CD14-positive monocyte (primary cell): ENCODE measurements around the gene RGS7. TPM values are rescaled to one million over a fixed set of nuclear protein-coding genes. Genes with fewer than 3 reads are reported as not detected.

ENCODE experiments used
- DNase-seq, 3 donors: peaks; one replicate each; pipeline ENCODE4 v3.0.0-alpha.2; 2011 to 2022
- H2AFZ ChIP-seq: 2 replicates; pipeline ENCODE4 v1.6.0; 2012; ENCODE audit warnings: mild to moderate bottlenecking, low read depth, low read length, inconsistent platforms; ENCODE audit not compliant: insufficient read depth, poor library complexity, severe bottlenecking
- H3K27ac ChIP-seq, 2 donors: 1 replicate in 1 of 2; 2 replicates in 1 of 2; pipeline ENCODE4 v1.5.1; 2012 to 2013; ENCODE audit warnings: low read length in 2 of 2, control low read depth in 1 of 2, inconsistent platforms in 1 of 2, low read depth in 1 of 2, mild to moderate bottlenecking in 1 of 2
- H3K27me3 ChIP-seq, 2 donors: one replicate each; pipeline versions ENCODE4 v1.6.0 to v1.6.1; 2011 to 2013; ENCODE audit warnings: low read length in 2 of 2; ENCODE audit not compliant: control insufficient read depth in 2 of 2, insufficient read depth in 2 of 2
- H3K36me3 ChIP-seq, 2 donors: replicated peaks in 1 of 2; 1 replicate in 1 of 2; 2 replicates in 1 of 2; pipeline versions ENCODE4 v1.5.1 to v1.6.1; 2012 to 2013; ENCODE audit warnings: low read length in 2 of 2, control low read depth in 1 of 2, inconsistent platforms in 1 of 2, mild to moderate bottlenecking in 1 of 2; ENCODE audit not compliant: insufficient read depth in 2 of 2, control insufficient read depth in 1 of 2
- H3K4me1 ChIP-seq, 2 donors: 1 replicate in 1 of 2; 2 replicates in 1 of 2; pipeline versions ENCODE4 v1.5.1 to v1.6.1; 2012 to 2013; ENCODE audit warnings: low read length in 2 of 2, control low read depth in 1 of 2, inconsistent platforms in 1 of 2, mild to moderate bottlenecking in 1 of 2, moderate library complexity in 1 of 2; ENCODE audit not compliant: insufficient read depth in 2 of 2, control insufficient read depth in 1 of 2
- H3K4me2 ChIP-seq: replicated peaks from 2 replicates; pipeline ENCODE3; 2012; ENCODE audit warnings: low read length, moderate library complexity, mild to moderate bottlenecking; ENCODE audit not compliant: poor library complexity, severe bottlenecking; ENCODE audit errors: extremely low read depth
- H3K4me3 ChIP-seq, 3 experiments: fragments of 200-600 bp in 1 of 3; sonication (generic) in 1 of 3; replicated peaks in 1 of 3; 1 replicate in 2 of 3; 2 replicates in 1 of 3; pipeline ENCODE4 v1.5.1; 2011 to 2013; ENCODE audit warnings: low read length in 3 of 3, mild to moderate bottlenecking in 3 of 3, control low read depth in 2 of 3, low read depth in 2 of 3, inconsistent platforms in 1 of 3, moderate library complexity in 1 of 3
- H3K79me2 ChIP-seq: 2 replicates; pipeline ENCODE4 v1.6.0; 2012; ENCODE audit warnings: mild to moderate bottlenecking, control low read depth, inconsistent platforms, low read length, moderate library complexity; ENCODE audit not compliant: insufficient read depth
- H3K9ac ChIP-seq: 2 replicates; pipeline ENCODE4 v1.6.0; 2017; ENCODE audit warnings: low read length, mild to moderate bottlenecking; ENCODE audit not compliant: insufficient read depth, poor library complexity, severe bottlenecking
- H3K9me3 ChIP-seq, 2 donors: replicated peaks in 1 of 2; 1 replicate in 1 of 2; 2 replicates in 1 of 2; pipeline versions ENCODE4 v1.5.1 to v1.6.1; 2012 to 2013; ENCODE audit warnings: low read length in 2 of 2, control low read depth in 1 of 2; ENCODE audit not compliant: control insufficient read depth in 1 of 2, insufficient read depth in 1 of 2
- H4K20me1 ChIP-seq: 2 replicates; pipeline ENCODE4 v1.6.0; 2012; ENCODE audit warnings: mild to moderate bottlenecking, low read length, control low read depth, moderate library complexity; ENCODE audit not compliant: insufficient read depth
- H3K27ac Mint-ChIP-seq, 7 donors: one replicate each; pipeline ENCODE4 v1.8.0; 2020; ENCODE audit warnings: mild to moderate bottlenecking in 7 of 7, mixed read lengths in 7 of 7, moderate library complexity in 6 of 7, inconsistent platforms in 2 of 7
- H3K27me3 Mint-ChIP-seq, 3 donors: one replicate each; pipeline ENCODE4 v1.8.0; 2021 to 2022; ENCODE audit warnings: low read depth in 3 of 3, mild to moderate bottlenecking in 3 of 3, mixed read lengths in 3 of 3, moderate library complexity in 3 of 3, inconsistent platforms in 1 of 3
- H3K36me3 Mint-ChIP-seq, 2 donors: one replicate each; pipeline ENCODE4 v1.8.0; 2020; ENCODE audit warnings: mixed read lengths in 2 of 2, inconsistent platforms in 1 of 2, mild to moderate bottlenecking in 1 of 2
- H3K4me1 Mint-ChIP-seq: one replicate; pipeline ENCODE4 v1.8.0; 2020; ENCODE audit warnings: mild to moderate bottlenecking, mixed read lengths
- H3K4me3 Mint-ChIP-seq, 2 donors: one replicate each; pipeline ENCODE4 v1.8.0; 2020; ENCODE audit warnings: mild to moderate bottlenecking in 2 of 2, mixed read lengths in 2 of 2, moderate library complexity in 1 of 2
- H3K9me3 Mint-ChIP-seq, 7 donors: one replicate each; pipeline ENCODE4 v1.8.0; 2020 to 2022; ENCODE audit warnings: mixed read lengths in 7 of 7, mild to moderate bottlenecking in 6 of 7, moderate library complexity in 6 of 7, inconsistent platforms in 2 of 7
- CTCF ChIP-seq: fragments of 200-600 bp; IDR thresholded peaks from one replicate; pipeline ENCODE4 v1.8.0; 2022; ENCODE audit warnings: antibody characterized with exemption, mild to moderate bottlenecking
- WGBS: methylation state at CpG from one replicate; pipeline ENCODE4 v1.1.5; 2013; ENCODE audit warnings: missing lambda C conversion rate; ENCODE audit not compliant: insufficient coverage; 5-methylcytosine and 5-hydroxymethylcytosine counted together
- intact Hi-C, 2 donors: fragments of 100-400 bp; cut with micrococcal nuclease; formaldehyde crosslinking; loops; one replicate each; pipeline versions ENCODE4 v1.15.0 to v1.15.1; 2023
- polyA plus RNA-seq, 3 donors: library from polyadenylated mRNA; depleted of rRNA in 1 of 3; unstranded in 2 of 3; stranded (reverse) in 1 of 3; fragments of 300-500 nt in 2 of 3; fragments of >200 nt in 1 of 3; fragmentation: Illumina TruSeq in 2 of 3; gene quantifications; 1 replicate in 2 of 3; 2 replicates in 1 of 3; pipeline ENCODE4 v1.2.3, GENCODE V29; 2012 to 2021

RGS7 gene
- polyA plus RNA-seq, 3 donors = not detected

- no peak for TF ChIP-seq CTCF
Measured at GRCh38 chr1:241024834-241025233, 332.2 kb downstream of the RGS7 start.

GRCh38 chr1:241022366-241022765 lies 334.6 kb downstream of the RGS7 start:
- WGBS = 100% methylated on average over 1 of the region's 4 CpGs
- no peak overlapping the region for H3K27ac ChIP-seq

More at GRCh38 chr1:241024834-241025233, 332.2 kb downstream of the RGS7 start:
- H4K20me1 ChIP-seq = no peaks in the 10 kb centered on the region
- H3K9me3 ChIP-seq = peaks cover 0 to 7% of the 10 kb centered on the region in 2 donors
- no peak overlapping the region for H3K4me2 ChIP-seq
- no peaks in the 10 kb centered on the region for H3K36me3 ChIP-seq
- H3K4me1 ChIP-seq = no peaks in the 10 kb centered on the region
- H3K9ac ChIP-seq = no peak overlapping the region
- H3K4me1 Mint-ChIP-seq = no peaks in the 10 kb centered on the region
- intact Hi-C loops = no loop called here
- no peak overlapping the region for H3K4me3 ChIP-seq
- H3K27ac ChIP-seq = no peak overlapping the region
- H3K27ac Mint-ChIP-seq = no peak overlapping the region
- H3K4me3 Mint-ChIP-seq = no peak overlapping the region
- DNase-seq = no peak
- no peaks in the 10 kb centered on the region for H3K27me3 Mint-ChIP-seq
- H3K79me2 ChIP-seq = no peaks in the 10 kb centered on the region
- WGBS = 86% methylated on average over 1 of the region's 3 CpGs
- no peaks in the 10 kb centered on the region for H3K27me3 ChIP-seq
- H2AFZ ChIP-seq = no peak overlapping the region
- H3K9me3 Mint-ChIP-seq = peaks cover 0 to 13% (median 4%) of the 10 kb centered on the region in 7 donors
- H3K36me3 Mint-ChIP-seq = no peaks in the 10 kb centered on the region

More at GRCh38 chr1:241022366-241022765, 334.6 kb downstream of the RGS7 start:
- Histone ChIP-seq H3K27me3 (no peaks in the 10 kb centered on the region), H2AFZ (no peak overlapping the region), H3K4me1 (no peaks in the 10 kb centered on the region), H3K4me3 (no peak overlapping the region), H3K79me2 (no peaks in the 10 kb centered on the region), H3K9me3 (peaks cover 0 to 12% of the 10 kb centered on the region in 2 donors), H3K4me2 (no peak overlapping the region), H3K9ac (no peak overlapping the region), H4K20me1 (no peaks in the 10 kb centered on the region), H3K36me3 (no peaks in the 10 kb centered on the region)
- no peaks in the 10 kb centered on the region for H3K36me3 Mint-ChIP-seq
- no peak overlapping the region for H3K27ac Mint-ChIP-seq
- peaks cover 0 to 1% (median 0%) of the 10 kb centered on the region in 3 donors for H3K27me3 Mint-ChIP-seq
- DNase-seq = no peak
- intact Hi-C loops = no loop called here
- peaks cover 4 to 15% (median 8%) of the 10 kb centered on the region in 7 donors for H3K9me3 Mint-ChIP-seq
- no peaks in the 10 kb centered on the region for H3K4me1 Mint-ChIP-seq
- TF ChIP-seq CTCF = no peak
- H3K4me3 Mint-ChIP-seq = no peak overlapping the region
